8988T (cell line): Measurements from ENCODE around the gene ABCD1.
"Not testable (repeated sequence)": the region's sequence is repeated elsewhere in the genome, so short reads cannot be mapped to it uniquely, and the experiment has no call there.

Experiments used
- DNase-seq: peaks from one replicate; pipeline ENCODE4 v3.0.0; 2011

The ABCD1 gene

GRCh38 chrX:153736071-153736820 lies 11.6 kb downstream of the ABCD1 start:
- DNase-seq, result no peak

- DNase-seq, result no peak
These were observed 12.3 kb downstream of the ABCD1 start for GRCh38 chrX:153736871-153737441.

GRCh38 chrX:153738056-153738605 lies 13.5 kb downstream of the ABCD1 start:
- DNase-seq, result no peak

- DNase-seq, result no peak
These were observed 15.3 kb downstream of the ABCD1 start for GRCh38 chrX:153739754-153740486.

- DNase-seq, result no peak
These were observed 16.1 kb downstream of the ABCD1 start for GRCh38 chrX:153740631-153741222.

- no peak for DNase-seq
These were observed 16.8 kb downstream of the ABCD1 start for GRCh38 chrX:153741446-153741845.

- DNase-seq, result not testable (repeated sequence)
These were observed 17.5 kb downstream of the ABCD1 start for GRCh38 chrX:153742111-153742510.

- not testable (repeated sequence) for DNase-seq
These were observed 18.3 kb downstream of the ABCD1 start for GRCh38 chrX:153742796-153743467.

- DNase-seq, result not testable (repeated sequence)
These were observed 19.0 kb downstream of the ABCD1 start for GRCh38 chrX:153743468-153744209.

- no peak for DNase-seq
These were observed 19.8 kb downstream of the ABCD1 start for GRCh38 chrX:153744210-153745066.

- not testable (repeated sequence) for DNase-seq
These were observed 20.4 kb downstream of the ABCD1 start for GRCh38 chrX:153745067-153745433.

- no peak for DNase-seq
These were observed 21.7 kb downstream of the ABCD1 start for GRCh38 chrX:153746359-153746758.

GRCh38 chrX:153746991-153747390 lies 22.3 kb downstream of the ABCD1 start:
- DNase-seq, result not testable (repeated sequence)

- not testable (repeated sequence) for DNase-seq
These were observed 24.4 kb downstream of the ABCD1 start for GRCh38 chrX:153749017-153749416.

GRCh38 chrX:153750127-153750774 lies 25.6 kb downstream of the ABCD1 start:
- no peak for DNase-seq

- no peak for DNase-seq
These were observed 30.5 kb downstream of the ABCD1 start for GRCh38 chrX:153755136-153755535.

- DNase-seq, result no peak
These were observed 37.2 kb downstream of the ABCD1 start for GRCh38 chrX:153761863-153762262.

- no peak for DNase-seq
These were observed 38.0 kb downstream of the ABCD1 start for GRCh38 chrX:153762626-153763173.

- no peak for DNase-seq
These were observed 38.8 kb downstream of the ABCD1 start for GRCh38 chrX:153763298-153763932.
